ENCODE measurements around the gene STAB2.

Gene STAB2

GRCh38 chr12:103755425-103755824 is 168.4 kb downstream of the STAB2 start:
- no peak for DNase-seq

- DNase-seq, result no peak
Measured at GRCh38 chr12:103756443-103756842, 169.4 kb downstream of the STAB2 start.

- no peak for DNase-seq
Measured at GRCh38 chr12:103757248-103757647, 170.2 kb downstream of the STAB2 start.

- no peak for DNase-seq
Measured at GRCh38 chr12:103758310-103759089, 171.4 kb downstream of the STAB2 start.

DNA sequence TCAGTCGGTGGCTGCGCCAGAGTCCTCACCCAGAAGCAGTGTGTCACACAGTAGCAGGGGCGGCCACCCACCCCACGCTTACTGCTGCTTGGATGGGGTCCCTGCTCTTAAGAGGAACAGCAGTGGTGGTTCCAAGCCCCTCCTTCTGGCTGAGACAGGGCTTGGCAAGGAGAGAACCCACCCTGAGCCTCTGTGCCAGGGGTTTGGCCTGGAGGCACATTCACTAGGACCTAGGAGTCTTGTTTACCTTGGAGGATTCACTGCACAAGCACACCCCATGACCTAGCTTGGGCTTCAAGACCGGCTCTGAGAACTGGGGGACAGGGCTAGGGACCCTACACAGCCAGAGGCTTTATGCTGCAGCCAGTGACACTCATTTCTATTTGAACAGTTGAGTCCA is 175.4 kb downstream of the STAB2 start:
- no peak for DNase-seq

- no peak for DNase-seq
Measured at GRCh38 chr12:103765322-103765721, 178.2 kb downstream of the STAB2 start.

DNA sequence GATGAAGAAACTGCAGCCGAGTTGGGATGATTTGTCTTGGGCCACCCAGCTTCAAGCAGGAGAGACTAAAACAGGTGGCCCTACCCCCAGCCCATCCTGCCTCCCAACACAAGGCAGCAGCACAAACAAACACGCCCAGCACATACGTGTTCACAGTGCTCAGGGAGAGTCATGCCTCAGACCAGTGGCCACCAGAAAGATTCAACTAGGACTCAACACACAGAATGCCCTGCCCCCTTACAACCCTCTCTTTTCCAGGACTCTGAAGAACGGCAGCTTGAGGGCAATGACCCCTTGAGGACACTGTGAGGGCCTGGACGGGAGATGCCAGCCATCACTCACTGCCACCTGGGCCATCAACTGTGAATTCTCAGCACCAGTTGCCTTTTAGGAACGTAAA is 179.0 kb downstream of the STAB2 start:
- DNase-seq, result no peak

DNA sequence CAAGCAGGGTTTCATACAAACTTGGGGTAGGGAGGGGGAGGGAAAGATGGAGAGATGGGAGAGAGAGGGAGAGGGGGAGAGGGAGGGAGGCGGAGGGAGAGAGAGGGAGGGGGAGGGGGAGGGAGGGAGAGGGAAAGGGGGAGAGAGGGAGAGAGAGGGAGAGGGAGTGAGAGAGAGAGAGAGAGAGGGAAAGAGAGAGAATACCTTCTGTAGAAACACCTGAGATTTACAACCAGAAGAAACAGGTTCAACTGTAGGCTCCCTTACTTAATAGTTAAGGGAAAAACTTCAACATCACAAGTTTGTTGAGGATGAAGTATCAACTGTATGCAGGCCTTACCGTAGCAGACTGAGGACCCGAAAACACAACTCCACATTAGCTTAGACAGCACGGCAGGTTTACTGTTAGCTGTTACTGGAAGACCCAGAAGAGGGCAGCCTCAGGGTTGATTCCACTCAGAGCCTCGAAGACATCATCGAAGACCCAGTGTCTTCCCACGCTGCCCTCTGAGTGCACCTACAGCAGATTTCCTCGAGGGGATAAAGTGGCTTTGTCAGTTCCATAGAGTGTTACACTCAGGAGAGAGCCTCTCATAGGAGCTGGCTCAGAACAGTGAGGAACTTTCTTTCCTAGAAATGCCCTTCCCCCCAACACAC is 181.5 kb downstream of the STAB2 start:
- DNase-seq, result no peak

DNA sequence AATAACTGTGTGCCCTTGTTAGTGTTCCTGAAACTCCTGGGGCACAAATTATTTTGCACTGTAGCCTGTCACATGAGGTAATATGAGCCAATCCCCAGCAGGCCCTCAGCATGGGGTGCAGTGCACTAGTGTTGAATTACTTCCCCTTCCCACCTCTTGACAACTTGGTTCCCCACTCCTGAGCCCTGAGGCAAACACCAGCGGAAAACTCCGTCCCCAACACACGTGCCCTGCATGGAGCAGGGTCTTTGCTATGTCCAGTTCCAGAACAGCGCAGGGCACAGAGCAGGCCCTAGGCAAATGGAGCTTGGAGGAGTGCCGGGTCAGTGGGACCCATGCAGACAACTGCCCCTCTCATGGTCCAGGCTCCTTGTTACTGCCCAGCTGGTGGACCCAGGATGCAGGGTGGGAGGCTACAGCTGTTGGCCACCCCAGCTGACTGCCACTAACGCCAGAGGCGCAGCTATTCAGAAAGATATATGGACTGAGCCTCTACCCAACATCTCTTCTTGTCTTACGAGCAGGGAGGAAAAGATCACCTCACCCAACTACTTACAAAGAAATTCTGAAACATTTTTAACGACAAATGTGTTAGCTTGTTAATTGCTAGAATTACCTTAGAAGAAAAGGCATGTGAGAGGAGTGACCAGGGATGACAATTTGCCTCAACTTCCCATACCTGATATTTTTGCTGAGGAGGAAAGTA is 182.3 kb downstream of the STAB2 start:
- no peak for DNase-seq

- DNase-seq, result no peak
Measured at GRCh38 chr12:103771466-103771865, 184.4 kb downstream of the STAB2 start.

GRCh38 chr12:103772367-103773108 is 185.5 kb downstream of the STAB2 start:
- no peak for DNase-seq

DNA sequence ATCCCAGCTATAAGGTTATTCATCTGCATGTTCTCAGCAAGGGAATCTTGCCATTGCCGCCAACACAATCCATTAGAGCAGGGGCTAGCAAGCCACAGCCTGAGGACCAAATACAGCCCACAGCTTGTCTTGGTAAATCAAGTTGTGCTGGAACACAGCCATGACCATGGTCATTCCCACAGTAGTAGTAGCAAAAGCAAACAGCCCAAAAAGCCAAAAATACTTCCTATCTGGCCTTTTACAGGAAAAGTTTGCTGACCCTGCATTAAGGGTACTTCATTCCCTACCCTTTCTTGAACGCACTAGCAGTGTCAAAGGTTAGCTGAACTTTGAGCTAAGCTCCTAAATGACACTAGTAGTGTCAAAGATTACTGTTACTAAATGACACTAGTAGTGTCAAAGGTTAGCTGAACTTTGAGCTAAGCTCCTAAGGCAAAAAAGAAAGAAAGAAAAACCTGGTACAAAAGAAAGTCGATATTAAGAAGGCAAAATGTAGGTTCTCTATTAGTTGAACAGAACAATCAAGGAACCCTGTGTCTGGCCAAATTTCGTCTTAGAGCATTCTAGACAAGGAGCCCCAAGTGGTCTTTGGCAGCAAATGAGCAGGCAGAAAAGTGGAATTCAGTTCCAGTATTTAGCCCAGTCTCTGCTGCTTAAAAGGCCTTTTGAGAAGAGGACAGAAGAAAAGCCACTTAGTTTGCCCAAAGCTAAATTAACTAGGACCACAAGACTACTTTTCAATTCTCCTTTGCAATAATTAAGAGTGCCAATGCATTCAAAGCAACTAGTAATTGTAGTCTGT is 186.2 kb downstream of the STAB2 start:
- DNase-seq, result no peak

GRCh38 chr12:103774977-103775560 is 188.0 kb downstream of the STAB2 start:
- no peak for DNase-seq

DNA sequence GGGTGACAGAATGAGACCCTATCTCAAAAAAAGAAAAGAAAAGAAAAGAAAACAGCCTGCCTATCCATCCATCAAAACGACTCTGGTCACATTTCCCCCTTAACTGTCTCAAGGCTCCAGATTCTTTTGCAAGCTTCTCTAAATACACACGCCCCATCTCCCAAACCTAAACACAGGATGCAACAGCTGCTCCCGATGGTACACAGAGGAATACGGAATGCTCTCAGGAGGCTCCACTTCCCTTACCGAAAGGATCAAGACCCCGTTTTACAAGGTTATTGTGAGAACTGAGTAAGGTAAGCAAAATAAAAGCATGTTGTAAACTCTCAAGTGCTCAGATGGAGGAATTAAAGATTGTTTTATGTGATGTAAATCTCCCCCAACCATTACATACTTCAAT is 191.7 kb downstream of the STAB2 start:
- DNase-seq, result no peak

DNA sequence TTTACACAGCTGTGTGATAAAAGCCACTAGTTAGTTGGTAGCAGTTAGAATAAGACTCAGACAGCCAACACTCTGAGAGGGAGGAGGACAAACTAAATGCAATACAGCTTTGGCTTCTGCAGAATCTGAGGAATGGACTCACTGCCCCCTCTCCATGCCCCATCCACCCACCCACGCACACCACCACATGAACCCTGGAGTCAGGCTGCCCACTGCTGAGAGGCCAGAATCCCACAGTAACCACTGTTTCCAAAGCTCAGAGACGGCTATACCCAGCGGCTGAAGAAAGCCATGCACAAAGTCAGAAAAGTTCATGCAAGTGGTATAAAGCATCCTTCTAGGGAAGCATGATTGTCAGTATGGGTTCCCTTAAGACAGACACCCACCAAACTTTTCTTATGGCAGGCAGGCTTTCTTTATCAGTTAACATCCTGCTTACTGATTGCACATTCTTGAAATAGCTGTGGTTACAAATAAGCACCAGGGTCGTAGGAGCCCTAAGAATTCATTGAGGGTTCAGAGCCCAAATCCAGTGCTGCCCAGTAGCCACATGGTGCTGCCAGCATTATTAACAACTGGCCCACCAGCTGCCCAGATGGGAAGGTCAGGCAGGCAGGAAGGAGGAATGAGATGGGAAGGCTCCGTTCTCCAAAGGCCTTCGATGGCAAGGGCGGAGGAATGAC is 192.5 kb downstream of the STAB2 start:
- no peak for DNase-seq

DNA sequence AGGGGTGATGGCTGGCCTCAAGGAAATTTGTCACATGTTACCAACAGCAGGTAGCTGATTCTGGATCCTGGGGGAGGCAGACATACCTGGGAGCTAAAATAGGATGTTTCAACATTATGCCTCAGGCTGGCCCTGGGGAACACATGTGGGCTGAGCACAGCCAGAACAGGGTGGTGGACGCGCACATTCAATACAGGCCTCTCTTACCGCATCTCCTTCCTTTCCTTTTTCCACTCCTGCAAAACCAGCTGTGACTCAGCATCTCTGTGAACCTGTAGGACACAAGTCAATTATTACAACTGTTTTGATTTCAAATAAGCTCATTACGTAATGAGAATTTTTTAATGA is 193.0 kb downstream of the STAB2 start:
- DNase-seq, result no peak

DNA sequence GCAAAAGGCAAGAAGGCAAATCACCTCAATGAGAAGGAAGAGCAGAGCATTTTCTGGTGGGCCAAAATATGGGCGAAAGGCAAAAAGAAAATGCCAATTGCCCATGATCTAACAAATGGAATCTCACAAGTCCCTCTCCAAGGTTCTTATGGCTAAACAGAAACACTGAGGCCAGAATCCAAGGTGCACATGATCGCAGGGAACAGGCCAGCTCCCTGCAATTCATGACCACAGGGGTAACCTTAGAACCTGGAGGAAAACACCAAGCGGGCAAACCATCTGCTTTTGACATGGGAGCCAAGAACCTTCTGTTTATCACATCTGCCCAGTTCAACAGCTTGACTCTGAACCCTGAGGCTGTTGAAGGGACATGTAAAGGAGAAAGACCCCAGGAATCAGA is 193.9 kb downstream of the STAB2 start:
- no peak for DNase-seq

DNA sequence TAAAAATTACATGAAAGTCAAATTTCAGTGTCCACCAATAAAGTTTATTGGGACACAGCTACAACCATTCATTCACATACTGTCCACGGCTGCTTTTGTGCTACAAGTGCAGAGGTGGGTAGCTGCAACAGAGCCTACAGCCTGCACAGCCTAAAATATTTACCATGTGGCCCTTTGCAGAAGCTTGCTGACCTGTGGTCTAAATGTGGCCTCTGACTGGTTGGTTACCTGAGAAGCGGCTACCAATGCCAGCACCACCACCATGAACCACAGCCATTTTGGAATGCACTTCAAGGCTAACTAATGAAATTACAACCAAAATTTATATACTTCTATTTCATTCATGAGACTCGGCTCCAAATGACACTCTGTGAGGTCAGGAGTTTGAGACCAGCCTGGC is 195.3 kb downstream of the STAB2 start:
- no peak for DNase-seq

- no peak for DNase-seq
Measured at GRCh38 chr12:103783744-103784664, 196.9 kb downstream of the STAB2 start.

Measured in activated naive CD4-positive, alpha-beta T cell treated with Interleukin-2 at 50 U/mL for 16 hours (primary cell).